ENCODE results near the gene CNN3.

The CNN3 gene

DNA sequence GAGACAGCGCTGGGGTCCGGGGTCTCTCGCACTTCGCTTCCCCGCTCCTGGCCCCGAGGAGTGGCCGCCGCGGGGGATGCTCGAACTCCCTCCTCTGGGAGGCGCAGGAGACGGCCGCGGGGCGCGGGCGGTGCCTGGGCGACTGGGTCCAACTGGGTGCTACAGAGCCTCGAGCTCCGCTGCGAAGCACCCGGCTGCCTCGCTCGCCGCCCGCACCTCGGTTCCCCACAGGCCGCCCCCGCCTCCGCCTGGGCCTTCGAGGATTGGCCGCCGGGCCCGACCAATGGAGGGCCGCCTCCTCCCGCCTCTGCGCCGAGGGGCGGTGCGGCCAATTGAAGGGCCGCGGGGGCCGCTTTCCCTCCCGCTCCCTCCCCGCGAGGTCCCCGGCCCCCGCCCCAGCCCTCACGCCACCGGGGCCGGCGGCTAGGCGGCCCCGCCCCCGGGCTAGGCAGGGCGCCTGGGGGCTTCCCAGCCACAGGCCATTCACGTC lies at the start of gene CNN3:
CNN3 (minus strand) TSS at position 196 of the 490 bp plus-strand sequence. CDS start 216 bp downstream, outside the sequence.
- peak; percentile 94 for DNase-seq (ENCODE audit: low spot score)

DNA sequence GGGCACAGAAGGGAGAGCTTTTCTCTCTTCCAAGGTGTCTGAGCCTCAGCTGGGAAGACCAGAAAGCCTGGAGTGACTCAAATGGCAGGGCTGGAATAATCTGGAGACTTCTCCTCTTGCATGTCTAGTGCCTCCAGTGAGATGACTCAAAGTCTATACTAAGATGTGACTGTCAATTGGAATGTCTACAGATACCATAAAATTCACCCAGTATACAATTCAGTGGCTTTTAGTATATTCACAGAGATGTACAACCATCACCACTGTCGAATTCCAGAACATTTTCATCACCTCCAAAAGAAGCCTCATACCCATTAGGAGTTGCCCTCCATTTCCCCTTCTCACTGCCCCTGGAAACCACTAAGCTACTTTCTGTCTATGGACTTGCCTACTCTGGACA lies 47.9 kb upstream of the CNN3 start:
- no peak for DNase-seq (ENCODE audit: low spot score)

DNA sequence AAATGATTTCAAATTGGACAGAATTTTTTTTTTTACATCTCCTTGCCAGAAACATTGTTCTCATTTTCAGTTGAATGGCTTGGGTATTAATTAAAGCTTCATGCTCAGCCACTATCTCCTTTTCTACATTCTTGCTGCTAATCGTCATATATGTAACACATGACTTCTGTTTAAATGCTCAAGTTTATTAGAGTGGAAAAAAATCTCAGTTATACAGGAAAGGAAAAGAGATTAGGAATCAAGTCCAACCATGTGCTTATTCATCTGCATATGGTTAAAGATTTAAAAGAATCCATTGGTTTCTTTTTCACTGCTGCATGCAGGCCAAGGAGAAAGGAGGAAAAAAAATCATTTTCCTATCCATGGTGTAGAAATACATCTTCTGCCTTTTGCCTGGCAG lies 47.3 kb upstream of the CNN3 start:
- DNase-seq (ENCODE audit: low spot score) = no peak

DNA sequence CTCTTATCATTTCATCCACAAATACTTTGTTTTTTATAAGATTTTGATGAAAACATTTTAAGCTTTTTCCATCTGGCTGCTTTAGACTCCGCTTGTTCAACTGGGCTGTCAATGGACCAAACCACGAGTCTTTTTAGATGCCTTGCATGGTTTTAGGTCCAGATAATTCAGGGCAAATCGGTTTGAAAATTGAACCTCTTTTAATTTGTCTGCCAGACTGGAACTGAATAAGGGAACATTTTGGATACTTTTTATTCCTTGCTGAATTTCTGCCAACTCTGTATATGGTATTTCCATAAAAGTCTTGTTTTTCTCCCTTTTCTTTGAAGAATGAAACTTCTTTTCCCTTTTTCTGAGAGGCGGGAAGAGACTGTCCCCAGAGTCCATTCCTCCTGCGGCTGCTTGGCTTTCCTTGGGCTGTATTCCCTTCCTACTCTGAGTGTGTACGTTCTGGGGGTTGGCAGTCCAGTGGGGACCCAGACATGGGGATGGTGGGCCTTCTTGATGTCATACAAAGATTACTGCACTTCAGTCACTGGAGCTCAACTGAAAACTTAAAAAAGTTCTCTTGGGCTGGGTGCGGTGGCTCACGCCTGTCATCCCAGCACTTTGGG lies 46.5 kb upstream of the CNN3 start:
- DNase-seq (ENCODE audit: low spot score) = no peak

DNA sequence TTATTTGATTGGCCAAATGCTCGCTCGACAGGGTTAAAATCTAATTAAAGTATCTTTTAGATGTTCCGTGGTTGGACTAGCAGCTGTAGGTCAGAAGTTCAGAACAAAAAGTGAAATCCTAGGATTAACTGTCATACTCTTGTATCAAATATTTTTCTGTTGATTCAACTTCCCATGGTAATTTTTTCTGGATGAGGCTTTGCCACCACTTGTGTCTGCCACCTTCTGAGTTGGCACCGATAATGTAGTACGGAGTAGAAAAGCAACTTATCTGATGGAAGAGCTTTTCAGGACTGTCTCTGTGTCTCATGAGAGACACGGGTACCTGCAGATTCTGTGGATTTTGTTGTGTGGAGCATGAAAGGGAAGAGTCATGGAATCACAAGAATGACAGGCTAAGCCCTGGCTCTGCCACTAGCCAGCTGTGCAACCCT lies 44.6 kb upstream of the CNN3 start:
- no peak for DNase-seq (ENCODE audit: low spot score)

DNA sequence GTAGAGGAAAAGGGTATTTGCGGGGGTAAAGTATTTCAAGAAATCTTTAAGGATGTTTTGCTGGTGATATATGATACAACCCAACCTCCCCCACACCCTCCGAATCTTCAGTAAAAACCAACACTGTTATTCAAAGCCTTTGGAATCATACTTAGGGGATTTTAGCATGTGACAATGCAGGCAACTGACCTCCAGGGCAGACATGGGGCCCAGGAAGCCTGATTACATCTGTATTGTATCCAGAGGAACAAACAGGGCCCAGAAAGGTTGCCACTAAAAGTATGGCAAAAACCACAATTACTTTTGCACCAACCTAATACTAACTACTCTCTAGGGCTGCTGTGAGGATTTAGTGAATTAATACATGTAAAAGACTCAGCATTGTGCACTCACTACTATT lies 43.9 kb upstream of the CNN3 start:
- no peak for DNase-seq (ENCODE audit: low spot score)

DNA sequence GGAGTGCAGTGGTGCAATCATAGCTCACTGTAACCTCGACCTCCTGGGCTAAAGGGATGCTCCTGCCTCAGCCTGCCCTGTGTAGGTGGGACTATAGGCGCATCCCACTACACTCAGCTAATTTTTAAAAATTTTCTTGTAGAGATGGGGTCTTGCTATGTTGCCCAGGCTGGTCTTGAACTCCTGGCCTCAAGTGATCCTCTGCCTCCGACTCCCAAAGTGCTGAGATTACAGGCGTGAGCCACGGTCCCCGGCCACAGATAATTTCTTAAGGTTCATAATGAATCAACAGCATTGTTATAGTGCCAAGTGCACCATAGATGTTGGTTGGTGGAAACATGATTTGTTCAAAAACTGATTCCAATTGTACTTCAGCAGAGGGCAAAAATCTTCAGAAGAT lies 42.2 kb upstream of the CNN3 start:
- no peak for DNase-seq (ENCODE audit: low spot score)

DNA sequence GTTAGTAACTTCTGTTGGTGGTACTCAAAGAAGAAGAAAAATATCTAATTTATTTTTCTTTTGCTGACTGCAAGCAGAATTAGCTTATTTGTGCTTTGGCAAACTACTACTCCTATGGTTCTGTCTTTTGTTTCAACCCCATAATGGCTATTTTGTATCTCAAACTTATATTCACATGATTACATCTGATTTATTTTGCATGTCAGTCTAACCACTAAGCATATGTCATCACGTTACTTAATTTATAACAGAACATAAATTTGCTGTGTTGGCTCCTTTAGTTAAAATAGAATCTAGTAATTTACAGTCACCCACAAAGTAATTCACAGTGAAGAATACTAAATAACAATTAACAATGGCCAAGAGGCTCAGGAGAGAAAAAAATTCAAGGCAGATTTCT lies 39.1 kb upstream of the CNN3 start:
- DNase-seq (ENCODE audit: low spot score) = no peak

DNA sequence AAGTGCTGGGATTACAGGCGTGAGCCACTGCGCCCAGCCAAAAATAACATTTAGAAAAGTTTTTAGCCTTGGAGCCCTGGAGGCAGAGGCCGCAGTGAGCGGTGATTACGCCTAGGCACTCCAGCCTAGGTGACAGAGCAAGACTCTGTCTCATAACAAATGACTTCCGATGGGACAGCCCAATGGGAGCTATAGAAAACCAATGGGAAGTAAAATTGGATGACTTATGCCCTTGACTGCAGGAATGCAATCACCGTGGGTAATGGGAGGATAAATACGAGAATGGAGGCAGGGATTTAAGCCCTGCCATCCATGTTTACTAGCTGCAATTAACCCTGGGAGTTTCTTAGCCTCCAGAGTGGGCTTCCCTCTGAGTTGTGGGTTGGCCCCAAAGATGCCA lies 37.0 kb upstream of the CNN3 start:
- DNase-seq (ENCODE audit: low spot score) = no peak

DNA sequence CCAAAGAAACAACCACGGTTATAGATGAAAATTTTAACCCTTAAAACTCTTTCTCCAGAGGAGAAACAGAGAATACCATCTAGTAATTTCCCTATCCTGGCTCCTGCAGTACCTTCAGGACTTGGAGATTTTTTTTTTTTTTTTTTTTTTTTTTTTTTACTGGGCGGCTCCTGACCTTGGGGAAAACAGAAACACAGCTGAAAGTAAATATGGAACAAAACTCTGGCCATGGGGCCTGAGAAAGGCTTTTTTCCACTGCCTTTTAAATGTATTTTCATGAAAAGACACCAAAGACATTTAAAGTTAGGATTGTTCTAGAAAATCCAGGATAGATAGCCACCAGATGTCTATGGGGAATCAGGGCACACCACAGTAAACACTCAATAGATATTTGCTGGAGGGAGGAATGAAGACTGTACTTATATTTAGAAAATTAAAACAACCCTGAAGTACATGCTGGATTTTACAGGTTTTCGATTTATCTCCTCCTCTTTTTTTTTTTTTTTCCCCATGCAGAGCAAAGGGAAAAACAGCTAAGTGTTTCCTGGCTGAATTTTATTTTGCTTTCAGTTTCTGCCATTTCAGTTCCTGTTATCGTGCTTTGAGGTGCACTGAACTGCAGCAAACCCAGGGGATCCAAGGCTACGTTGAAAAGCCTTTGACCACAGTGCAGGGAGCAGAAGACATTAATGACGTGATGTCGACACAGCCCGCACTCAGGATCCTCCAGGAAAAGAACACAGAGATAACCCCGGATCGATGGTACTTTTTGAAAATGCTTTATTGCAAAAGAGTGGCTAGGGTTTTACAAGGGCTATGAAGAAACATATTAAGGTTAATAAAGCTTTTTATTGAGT lies 35.7 kb upstream of the CNN3 start:
- DNase-seq (ENCODE audit: low spot score) = no peak

DNA sequence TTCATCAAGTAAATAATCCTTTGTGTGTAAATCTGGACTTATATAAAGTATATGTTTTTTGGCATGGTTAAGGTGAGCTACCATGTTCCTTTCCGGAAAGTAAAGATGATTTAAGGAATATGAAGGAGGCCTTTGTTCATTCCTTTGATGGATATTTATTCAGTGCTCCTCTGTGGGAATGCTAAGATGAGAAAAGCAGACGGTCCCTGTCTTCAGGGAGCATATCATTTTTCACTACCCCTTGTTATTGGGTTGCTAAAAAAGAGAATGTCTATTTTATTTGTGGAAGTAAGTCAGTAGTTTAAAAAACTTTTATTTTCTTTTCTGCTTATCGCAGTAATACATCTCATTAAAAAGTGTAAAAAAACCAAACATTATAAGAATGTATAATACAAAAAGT lies 35.1 kb upstream of the CNN3 start:
- DNase-seq (ENCODE audit: low spot score) = no peak

DNA sequence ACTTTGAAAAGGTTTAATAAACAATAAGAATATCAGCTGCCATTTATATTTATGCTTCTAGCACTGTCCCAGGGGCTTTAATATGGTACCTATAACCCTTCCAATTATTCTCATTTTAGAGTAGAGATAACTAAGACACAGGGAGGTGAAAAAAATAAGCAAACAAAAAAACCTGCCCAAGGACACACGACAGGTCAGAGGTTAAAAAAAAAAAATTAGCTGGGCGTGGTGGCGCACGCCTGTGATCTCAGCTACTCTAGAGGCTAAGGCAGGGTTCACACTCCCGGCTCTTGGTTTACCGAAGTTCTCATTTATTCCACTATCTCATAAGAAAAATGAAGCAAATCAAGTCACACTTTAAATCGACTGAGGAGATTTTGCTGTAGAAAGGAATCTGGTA lies 34.7 kb upstream of the CNN3 start:
- no peak for DNase-seq (ENCODE audit: low spot score)

DNA sequence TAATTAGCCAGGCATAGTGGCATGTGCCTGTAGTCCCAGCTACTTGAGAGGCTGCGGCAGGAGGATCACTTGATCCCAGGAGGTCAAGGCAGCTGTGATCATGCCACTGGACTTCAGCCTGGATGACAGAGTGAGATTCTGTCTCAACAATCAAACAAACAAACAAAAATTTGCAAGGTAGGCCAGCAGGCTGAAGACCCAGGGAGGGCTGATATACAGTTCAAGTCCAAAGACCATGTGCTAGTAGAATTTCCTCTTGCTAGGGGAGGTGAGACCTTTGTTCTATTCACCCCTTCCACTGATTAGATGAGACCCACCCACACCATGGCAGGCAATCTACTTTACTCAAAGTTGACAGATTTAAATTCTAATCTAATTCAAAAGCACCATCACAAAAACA lies 31.2 kb upstream of the CNN3 start:
- no peak for DNase-seq (ENCODE audit: low spot score)

DNA sequence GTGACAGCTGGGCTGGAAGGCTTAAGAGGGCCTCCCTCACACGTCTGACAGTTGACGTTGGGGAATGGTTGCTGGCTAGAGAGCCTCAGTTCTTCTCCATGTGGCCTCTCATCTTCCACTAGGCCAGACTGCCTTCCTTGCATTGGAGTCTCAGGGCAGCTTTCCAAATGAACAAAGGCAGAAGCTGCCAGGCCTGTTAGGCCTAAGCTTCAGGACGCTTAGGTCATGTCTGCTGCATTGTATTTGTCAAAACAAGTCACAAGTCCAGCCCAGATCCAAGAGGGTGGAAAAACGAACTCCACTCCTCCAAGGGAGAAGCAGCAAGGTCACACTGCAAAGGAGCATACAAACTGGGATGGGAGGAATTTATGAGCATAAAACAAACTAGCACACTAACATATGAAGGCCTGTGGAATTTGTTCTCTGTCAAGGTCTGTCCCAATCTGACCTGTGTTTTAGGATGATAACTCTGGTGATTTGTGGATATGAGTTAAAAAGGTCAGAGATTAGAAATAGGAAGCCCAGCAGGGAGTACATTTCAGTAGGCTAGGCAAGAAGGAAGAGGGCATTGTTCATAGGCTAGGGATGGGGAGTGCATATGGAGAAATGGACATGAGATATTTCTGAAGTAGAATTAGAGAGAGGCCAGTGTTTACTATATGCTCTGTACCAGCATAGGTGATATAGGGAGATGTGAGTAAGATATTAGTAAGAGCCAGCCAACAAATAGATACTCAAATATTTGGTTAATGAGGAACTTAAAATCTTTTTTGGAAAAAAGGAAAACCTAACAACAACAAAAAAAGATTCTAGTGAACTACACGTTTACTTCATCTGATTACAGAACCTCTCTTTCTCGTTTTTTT lies 29.1 kb upstream of the CNN3 start:
- DNase-seq (ENCODE audit: low spot score) = no peak

DNA sequence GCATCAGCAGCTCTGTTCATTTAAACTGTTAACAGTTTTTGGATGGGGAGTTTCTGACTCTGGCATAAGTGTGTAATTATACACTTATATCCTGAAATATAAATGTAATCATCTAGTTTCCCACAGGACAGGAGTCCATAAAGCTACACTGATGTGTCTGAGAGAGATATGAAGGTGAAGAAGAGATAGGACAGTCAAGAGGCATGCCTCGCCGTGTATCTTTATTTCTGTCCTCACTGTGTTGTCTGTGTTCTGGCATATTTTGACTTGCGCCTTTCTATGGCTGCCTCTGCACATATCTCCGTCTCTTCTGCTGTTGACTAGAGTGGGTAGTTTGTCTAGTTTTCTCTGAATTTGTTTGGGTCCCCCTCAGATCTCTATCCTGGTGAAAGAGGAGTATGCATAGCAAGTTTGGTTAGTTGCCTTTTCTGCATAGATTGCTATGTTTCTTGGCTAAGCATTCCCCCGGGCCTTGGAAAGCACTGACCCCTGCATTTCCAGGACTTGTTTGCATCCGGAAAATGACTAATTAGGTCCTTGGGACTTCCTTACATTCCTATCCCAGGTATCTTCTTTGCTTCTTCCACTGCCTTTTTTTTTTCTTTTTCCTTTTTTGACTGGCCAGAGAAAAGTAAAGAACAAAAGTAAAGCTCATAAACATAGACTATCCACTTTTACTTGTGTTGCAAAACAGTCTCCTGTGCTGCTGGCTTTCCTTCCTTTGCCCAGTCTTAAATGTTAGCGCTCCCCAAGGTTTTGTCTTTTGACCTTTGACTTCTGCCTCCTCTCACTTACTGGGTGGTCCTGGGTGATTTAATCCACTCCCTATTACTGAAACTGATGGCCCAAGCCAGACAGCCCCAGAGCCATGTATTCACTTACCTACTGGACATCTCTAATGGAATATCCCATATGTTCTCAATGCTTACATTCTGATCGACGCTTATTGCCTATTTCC lies 27.6 kb upstream of the CNN3 start:
- no peak for DNase-seq (ENCODE audit: low spot score)

DNA sequence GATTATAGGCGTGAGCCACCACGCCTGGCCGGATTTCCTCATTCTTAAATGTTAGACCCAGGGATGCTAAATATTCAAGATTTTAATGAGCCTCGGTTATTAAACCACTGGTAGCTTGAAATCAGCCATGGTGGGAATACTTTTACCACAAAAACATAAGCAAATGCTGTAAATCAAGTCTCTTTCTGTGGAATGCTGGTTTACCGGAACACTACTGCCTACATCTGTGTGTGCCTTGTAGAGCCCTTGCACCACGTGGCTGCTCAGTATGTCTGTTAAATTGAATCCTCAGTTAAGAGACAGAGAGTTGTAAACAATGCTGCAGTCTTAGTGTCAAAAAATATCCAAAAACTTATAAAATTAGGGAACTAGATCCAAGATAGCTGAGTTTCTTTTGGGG lies 26.8 kb upstream of the CNN3 start:
- no peak for DNase-seq (ENCODE audit: low spot score)

DNA sequence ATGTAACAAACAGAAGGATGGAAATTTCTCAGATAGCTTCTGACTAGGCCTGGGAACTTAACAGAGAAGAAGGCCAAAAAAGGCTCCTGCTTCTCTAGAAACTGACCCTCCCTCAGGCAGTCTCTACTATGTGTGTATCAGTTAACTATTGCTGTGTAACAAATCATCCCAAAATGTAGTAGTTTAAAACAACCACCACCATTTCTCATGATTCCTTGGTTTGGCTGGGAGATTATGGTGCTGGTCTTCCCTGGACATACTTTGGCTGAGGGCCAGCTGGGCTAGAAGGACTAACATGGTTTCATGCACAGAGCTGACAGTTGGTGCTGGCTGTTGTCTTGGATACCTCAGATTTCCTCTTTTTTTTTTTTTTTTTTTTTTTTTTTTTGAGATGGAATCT lies 26.2 kb upstream of the CNN3 start:
- DNase-seq (ENCODE audit: low spot score) = no peak

DNA sequence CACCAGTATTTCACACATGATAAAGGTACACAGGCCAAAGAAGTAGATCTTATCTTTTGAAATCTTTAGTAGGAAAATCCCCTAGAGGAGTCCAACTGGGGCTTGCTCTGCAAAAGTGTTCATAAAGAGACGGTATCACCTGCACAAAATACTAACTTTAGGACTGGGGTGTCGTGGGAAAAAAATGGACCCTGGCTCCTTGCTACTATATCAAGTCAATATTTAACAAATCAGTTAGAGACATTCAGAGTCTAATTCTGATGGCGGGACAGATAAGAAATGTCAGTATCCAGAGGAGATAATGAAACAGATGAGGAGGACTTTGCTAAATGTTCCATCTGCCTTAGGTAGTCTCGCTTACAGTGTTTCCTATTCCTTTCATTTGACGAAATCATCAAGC lies 25.6 kb upstream of the CNN3 start:
- DNase-seq (ENCODE audit: low spot score) = no peak

DNA sequence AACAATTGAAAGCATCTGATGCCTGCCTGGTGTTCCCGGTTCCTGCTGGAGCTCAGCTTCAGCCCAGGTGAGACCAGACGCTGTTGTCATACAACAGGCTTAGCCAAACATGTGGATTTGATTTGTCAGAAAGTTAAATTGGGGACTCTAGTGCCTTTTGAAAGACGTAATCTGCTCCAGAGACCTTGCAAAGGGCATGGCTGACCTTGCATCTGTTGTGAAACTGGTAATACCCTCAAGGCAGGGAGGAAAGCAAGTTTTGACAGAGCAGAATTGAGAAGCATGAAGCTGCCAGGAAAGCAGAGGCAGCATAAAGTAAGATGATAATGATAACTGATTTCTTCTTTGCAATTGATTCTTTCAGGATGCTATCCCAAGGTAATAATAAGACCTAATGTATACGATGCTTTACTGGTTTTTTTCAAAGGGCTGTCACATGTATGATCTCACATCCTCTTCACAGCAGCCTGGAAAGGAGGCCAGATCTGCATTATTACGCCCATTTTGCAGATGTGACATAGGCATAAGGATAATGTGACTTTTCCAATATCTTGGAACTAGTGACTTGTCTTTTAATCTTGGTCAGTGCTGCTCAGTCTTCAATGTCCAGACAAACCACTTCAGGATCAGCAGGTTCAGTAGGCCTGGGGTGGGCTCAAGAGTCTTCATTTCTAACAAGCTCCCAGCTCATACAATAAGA lies 24.7 kb upstream of the CNN3 start:
- no peak for DNase-seq (ENCODE audit: low spot score)

DNA sequence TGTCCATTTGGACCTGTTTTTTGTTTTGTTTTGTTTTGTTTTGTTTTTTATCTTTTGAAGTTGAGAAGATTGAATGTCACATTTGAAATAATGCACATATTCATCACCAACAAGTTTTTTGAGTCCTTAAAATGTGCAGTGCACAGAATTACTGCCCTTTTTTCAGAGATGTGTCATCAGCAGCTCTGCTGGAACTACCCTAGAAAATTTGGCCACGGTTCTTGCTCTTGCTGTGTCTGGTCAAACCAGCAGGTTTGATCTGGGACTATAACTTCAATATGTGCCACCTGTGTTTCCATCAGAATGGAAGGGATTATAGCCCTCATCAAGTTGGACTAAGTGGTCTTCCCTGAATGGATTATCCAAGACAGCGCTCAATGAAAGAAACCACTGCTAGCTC lies 24.1 kb upstream of the CNN3 start:
- DNase-seq (ENCODE audit: low spot score) = no peak

All from D341Med (cell line).